SK-N-SH treated with all-trans-retinoic acid at 6 μM for 48 hours (cell line): ENCODE measurements around the gene SH3D19.
A peak's percentile ranks its signal among the peaks of the same experiment; 100 is the strongest.

Source experiments
- ATAC-seq: fragments of 200-7000 bp; cut with Tn5 transposase; 3 replicates; pipeline ENCODE4 v1.9.1; 2020; ENCODE audit warnings: mild to moderate bottlenecking, moderate library complexity
- ARNTL ChIP-seq: fragments of 450-650 bp; formaldehyde crosslinking; IDR thresholded peaks from 2 replicates; pipeline ENCODE4 v1.5.0; 2020; ENCODE audit warnings: low read depth, mild to moderate bottlenecking, moderate library complexity, borderline replicate concordance
- BACH2 ChIP-seq: fragments of 250-450 bp; sonication (Bioruptor Pico); IDR thresholded peaks from 2 replicates; pipeline ENCODE4 v1.9.0; 2021; ENCODE audit warnings: mild to moderate bottlenecking, borderline replicate concordance
- CREB5 ChIP-seq: fragments of 250-450 bp; sonication (Bioruptor Pico); IDR thresholded peaks from 2 replicates; pipeline ENCODE4 v1.5.1; 2020; ENCODE audit warnings: low read depth, mild to moderate bottlenecking, moderate library complexity
- CSDC2 ChIP-seq: fragments of 250-450 bp; sonication (Bioruptor Pico); IDR thresholded peaks from 2 replicates; pipeline ENCODE4 v1.5.0; 2020; ENCODE audit warnings: mild to moderate bottlenecking, moderate library complexity
- CSRNP3 ChIP-seq: fragments of 250-450 bp; sonication (Bioruptor Pico); IDR thresholded peaks from 2 replicates; pipeline ENCODE4 v1.5.1; 2021; ENCODE audit warnings: mild to moderate bottlenecking, moderate library complexity
- ESRRG ChIP-seq: fragments of 250-450 bp; sonication (Bioruptor Pico); IDR thresholded peaks from 2 replicates; pipeline ENCODE4 v1.6.1; 2021; ENCODE audit warnings: mild to moderate bottlenecking
- GLIS3 ChIP-seq: fragments of 250-450 bp; sonication (Bioruptor Pico); IDR thresholded peaks from 2 replicates; pipeline ENCODE4 v1.5.0; 2020; ENCODE audit warnings: mild to moderate bottlenecking, moderate library complexity
- ISL1 ChIP-seq: fragments of 250-450 bp; sonication (Bioruptor Pico); IDR thresholded peaks from 2 replicates; pipeline ENCODE4 v2.1.2; 2022; ENCODE audit warnings: mild to moderate bottlenecking, moderate library complexity
- OSR1 ChIP-seq: fragments of 250-450 bp; sonication (Bioruptor Pico); IDR thresholded peaks from 2 replicates; pipeline ENCODE4 v1.8.0; 2022; ENCODE audit warnings: moderate library complexity, mild to moderate bottlenecking, inconsistent platforms
- PATZ1 ChIP-seq: fragments of 250-450 bp; sonication (Bioruptor Pico); IDR thresholded peaks from 2 replicates; pipeline ENCODE4 v1.8.0; 2020; ENCODE audit warnings: mild to moderate bottlenecking, moderate library complexity, borderline replicate concordance
- POU6F1 ChIP-seq: fragments of 250-450 bp; sonication (Bioruptor Pico); IDR thresholded peaks from 2 replicates; pipeline ENCODE4 v1.8.0; 2021; ENCODE audit warnings: low read depth, mild to moderate bottlenecking, moderate library complexity, borderline replicate concordance
- PPARA ChIP-seq: fragments of 250-450 bp; sonication (Bioruptor Pico); IDR thresholded peaks from 2 replicates; pipeline ENCODE4 v1.5.0; 2020; ENCODE audit warnings: mild to moderate bottlenecking, borderline replicate concordance
- RARB ChIP-seq: fragments of 250-450 bp; sonication (Bioruptor Pico); IDR thresholded peaks from 2 replicates; pipeline ENCODE4 v1.8.0; 2021; ENCODE audit warnings: mild to moderate bottlenecking, moderate library complexity
- SNAI2 ChIP-seq: fragments of 250-450 bp; sonication (Bioruptor Pico); IDR thresholded peaks from 2 replicates; pipeline ENCODE4 v1.5.0; 2020; ENCODE audit warnings: mild to moderate bottlenecking, moderate library complexity
- TCF4 ChIP-seq: fragments of 250-450 bp; sonication (Bioruptor Pico); IDR thresholded peaks from 2 replicates; pipeline ENCODE4 v1.8.0; 2021; ENCODE audit warnings: mild to moderate bottlenecking, moderate library complexity, borderline replicate concordance
- TSHZ2 ChIP-seq: fragments of 250-450 bp; sonication (Bioruptor Pico); IDR thresholded peaks from 2 replicates; pipeline ENCODE4 v1.5.0; 2020; ENCODE audit warnings: mild to moderate bottlenecking, moderate library complexity
- ZC3H10 ChIP-seq: fragments of 250-450 bp; sonication (Bioruptor Pico); IDR thresholded peaks from 2 replicates; pipeline ENCODE4 v1.5.1; 2021; ENCODE audit warnings: mild to moderate bottlenecking, moderate library complexity
- ZFP30 ChIP-seq: fragments of 450-650 bp; formaldehyde crosslinking; IDR thresholded peaks from 2 replicates; pipeline ENCODE4 v1.5.0; 2022; ENCODE audit warnings: mild to moderate bottlenecking, moderate library complexity
- ZNF70 ChIP-seq: fragments of 450-650 bp; formaldehyde crosslinking; IDR thresholded peaks from 2 replicates; pipeline ENCODE4 v1.5.0; 2020; ENCODE audit warnings: mild to moderate bottlenecking, moderate library complexity
- ZNF8 ChIP-seq: fragments of 450-650 bp; formaldehyde crosslinking; IDR thresholded peaks from 2 replicates; pipeline ENCODE4 v1.5.0; 2020; ENCODE audit warnings: mild to moderate bottlenecking, moderate library complexity

The SH3D19 gene

GRCh38 chr4:151152028-151152427, 173.4 kb downstream of the SH3D19 start:
- no peak for TF ChIP-seq PPARA (CRISPR knock-in tag)
- TF ChIP-seq GLIS3 (CRISPR knock-in tag): no peak
- TF ChIP-seq ISL1 (CRISPR knock-in tag): no peak
- no peak for TF ChIP-seq POU6F1 (CRISPR knock-in tag)
- no peak for TF ChIP-seq OSR1 (CRISPR knock-in tag)
- TF ChIP-seq ZNF8: no peak
- TF ChIP-seq ARNTL (CRISPR knock-in tag): no peak
- TF ChIP-seq CSDC2 (CRISPR knock-in tag): no peak
- no peak for TF ChIP-seq ZNF70 (CRISPR knock-in tag)
- no peak for TF ChIP-seq PATZ1 (CRISPR knock-in tag)
- no peak for TF ChIP-seq CSRNP3 (CRISPR knock-in tag)
- TF ChIP-seq BACH2 (CRISPR knock-in tag): no peak
- no peak for TF ChIP-seq SNAI2 (CRISPR knock-in tag)
- peak; percentile 26; the same call in 1 of the 3 replicates for ATAC-seq

GRCh38 chr4:151150821-151151580, 174.4 kb downstream of the SH3D19 start:
- no peak for ATAC-seq
- TF ChIP-seq ZFP30 (no peak), TSHZ2 (CRISPR knock-in tag) (no peak), CSDC2 (CRISPR knock-in tag) (no peak), ZNF8 (no peak), POU6F1 (CRISPR knock-in tag) (no peak), CREB5 (CRISPR knock-in tag) (no peak), ARNTL (CRISPR knock-in tag) (no peak), CSRNP3 (CRISPR knock-in tag) (no peak), SNAI2 (CRISPR knock-in tag) (no peak), PPARA (CRISPR knock-in tag) (no peak), ESRRG (CRISPR knock-in tag) (no peak), TCF4 (CRISPR knock-in tag) (no peak), BACH2 (CRISPR knock-in tag) (no peak), OSR1 (CRISPR knock-in tag) (no peak), ISL1 (CRISPR knock-in tag) (no peak), RARB (CRISPR knock-in tag) (no peak), ZC3H10 (CRISPR knock-in tag) (no peak), PATZ1 (CRISPR knock-in tag) (no peak)
